HEK293 (cell line): ENCODE results near the gene CDH2.

Experiments used
- AEBP2 ChIP-seq: fragments of 450-650 bp; formaldehyde crosslinking; IDR thresholded peaks from 2 replicates; pipeline ENCODE4 v1.5.1; 2016; ENCODE audit warnings: missing biosample characterization, missing genetic modification characterization, borderline replicate concordance
- EGR2 ChIP-seq: fragments of 450-650 bp; formaldehyde crosslinking; IDR thresholded peaks from 2 replicates; pipeline ENCODE4 v1.5.1; 2016; ENCODE audit warnings: low read depth, missing biosample characterization, missing genetic modification characterization
- GLIS1 ChIP-seq: fragments of 450-650 bp; formaldehyde crosslinking; IDR thresholded peaks from 2 replicates; pipeline ENCODE4 v1.5.1; 2016; ENCODE audit warnings: missing biosample characterization, missing genetic modification characterization
- HOXA7 ChIP-seq: sonication (generic); formaldehyde crosslinking; IDR thresholded peaks from 2 replicates; pipeline ENCODE4 v1.8.1; 2022; ENCODE audit warnings: missing genetic modification reagents, borderline replicate concordance
- MEIS1 ChIP-seq: sonication (generic); formaldehyde crosslinking; IDR thresholded peaks from 2 replicates; pipeline ENCODE4 v1.8.1; 2022; ENCODE audit warnings: missing genetic modification reagents, mild to moderate bottlenecking, borderline replicate concordance
- PATZ1 ChIP-seq: fragments of 450-650 bp; formaldehyde crosslinking; IDR thresholded peaks from 2 replicates; pipeline ENCODE4 v1.5.1; 2016; ENCODE audit warnings: missing biosample characterization, missing genetic modification characterization
- PBX3 ChIP-seq: sonication (generic); formaldehyde crosslinking; IDR thresholded peaks from 2 replicates; pipeline ENCODE4 v1.8.1; 2022; ENCODE audit warnings: mild to moderate bottlenecking, moderate library complexity, missing genetic modification reagents
- SETDB1 ChIP-seq: IDR thresholded peaks from one replicate; pipeline ENCODE4 v1.6.1; 2017; ENCODE audit warnings: mild to moderate bottlenecking, low read length, moderate library complexity, mixed read lengths; ENCODE audit not compliant: insufficient read length
- TRIM28 ChIP-seq: IDR thresholded peaks from 2 replicates; pipeline ENCODE4 v1.6.1; 2011; ENCODE audit warnings: low read length, control low read depth, borderline replicate concordance
- ZBTB20 ChIP-seq: fragments of 450-650 bp; formaldehyde crosslinking; IDR thresholded peaks from 2 replicates; pipeline ENCODE4 v1.5.1; 2016; ENCODE audit warnings: missing biosample characterization, missing genetic modification characterization
- ZBTB21 ChIP-seq: fragments of 450-650 bp; formaldehyde crosslinking; IDR thresholded peaks from 2 replicates; pipeline ENCODE4 v1.5.1; 2017; ENCODE audit warnings: missing biosample characterization, missing genetic modification characterization
- ZNF121 ChIP-seq: fragments of 450-650 bp; formaldehyde crosslinking; IDR thresholded peaks from 2 replicates; pipeline ENCODE4 v1.5.1; 2016; ENCODE audit warnings: missing biosample characterization, missing genetic modification characterization
- ZNF214 ChIP-seq: fragments of 450-650 bp; formaldehyde crosslinking; IDR thresholded peaks from 2 replicates; pipeline ENCODE4 v1.5.1; 2017; ENCODE audit warnings: missing biosample characterization, mild to moderate bottlenecking, missing genetic modification characterization, borderline replicate concordance
- ZNF266 ChIP-seq: fragments of 450-650 bp; formaldehyde crosslinking; IDR thresholded peaks from 2 replicates; pipeline ENCODE4 v1.5.1; 2016; ENCODE audit warnings: missing biosample characterization, missing genetic modification characterization, low read depth
- ZNF280C ChIP-seq: fragments of 450-650 bp; formaldehyde crosslinking; IDR thresholded peaks from 2 replicates; pipeline ENCODE4 v1.5.1; 2016; ENCODE audit warnings: missing biosample characterization, missing genetic modification characterization
- ZNF366 ChIP-seq: fragments of 450-650 bp; formaldehyde crosslinking; conservative IDR thresholded peaks from 2 replicates; pipeline ENCODE4 v1.5.1; 2016; ENCODE audit warnings: missing biosample characterization, missing genetic modification characterization
- ZNF391 ChIP-seq: fragments of 450-650 bp; formaldehyde crosslinking; IDR thresholded peaks from 2 replicates; pipeline ENCODE4 v1.5.1; 2016; ENCODE audit warnings: low read depth, missing biosample characterization, missing genetic modification characterization, borderline replicate concordance
- ZNF544 ChIP-seq: fragments of 450-650 bp; formaldehyde crosslinking; IDR thresholded peaks from 2 replicates; pipeline ENCODE4 v1.5.0; 2017; ENCODE audit warnings: missing biosample characterization, missing genetic modification characterization
- ZNF701 ChIP-seq: fragments of 450-650 bp; formaldehyde crosslinking; IDR thresholded peaks from 2 replicates; pipeline ENCODE4 v1.5.1; 2016; ENCODE audit warnings: missing biosample characterization, missing genetic modification characterization
- ZNF776 ChIP-seq: fragments of 450-650 bp; formaldehyde crosslinking; IDR thresholded peaks from 2 replicates; pipeline ENCODE4 v1.5.0; 2017; ENCODE audit warnings: missing biosample characterization, missing genetic modification characterization, borderline replicate concordance
- TF ChIP-seq, protein P1 (sequence below): fragments of 450-650 bp; formaldehyde crosslinking; IDR thresholded peaks from 2 replicates; pipeline ENCODE4 v1.5.1; 2016; ENCODE audit warnings: missing biosample characterization, missing genetic modification characterization
- TF ChIP-seq, protein P2 (sequence below): fragments of 450-650 bp; formaldehyde crosslinking; IDR thresholded peaks from 2 replicates; pipeline ENCODE4 v1.5.1; 2016; ENCODE audit warnings: missing biosample characterization, missing genetic modification characterization
- TF ChIP-seq, protein P3 (sequence below): fragments of 450-650 bp; formaldehyde crosslinking; IDR thresholded peaks from 2 replicates; pipeline ENCODE4 v1.5.1; 2016; ENCODE audit warnings: missing biosample characterization, missing genetic modification characterization, low read depth
- TF ChIP-seq, protein P4 (sequence below): fragments of 450-650 bp; formaldehyde crosslinking; IDR thresholded peaks from 2 replicates; pipeline ENCODE4 v1.5.1; 2016; ENCODE audit warnings: missing biosample characterization, missing genetic modification characterization

Gene CDH2

DNA sequence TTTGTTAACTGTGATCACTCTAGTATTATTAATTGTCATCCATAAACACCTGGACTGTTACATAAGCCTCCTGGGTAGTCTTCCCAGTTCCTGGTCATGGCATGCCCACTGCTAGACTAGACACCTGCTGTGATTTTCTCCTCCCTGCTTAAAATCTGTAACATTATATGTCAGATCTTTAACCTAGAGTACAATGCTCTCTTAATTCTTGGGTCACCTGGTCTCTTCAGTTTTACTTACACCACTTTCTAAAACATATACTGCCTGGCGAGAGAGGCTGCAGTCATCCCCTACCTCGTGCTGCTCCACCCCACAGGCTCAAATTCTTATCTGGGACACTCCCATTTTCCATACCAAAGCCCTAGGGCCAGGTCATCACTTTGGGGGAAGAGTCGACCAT lies 161.3 kb downstream of the CDH2 start (continued):
- no peak for TF ChIP-seq PATZ1 (tag by site-specific recombination)
- TF ChIP-seq ZBTB21 (tag by site-specific recombination), result no peak
- TF ChIP-seq ZNF701 (tag by site-specific recombination), result no peak
- TF ChIP-seq ZNF121 (tag by site-specific recombination), result no peak
- TF ChIP-seq, protein P1, sequence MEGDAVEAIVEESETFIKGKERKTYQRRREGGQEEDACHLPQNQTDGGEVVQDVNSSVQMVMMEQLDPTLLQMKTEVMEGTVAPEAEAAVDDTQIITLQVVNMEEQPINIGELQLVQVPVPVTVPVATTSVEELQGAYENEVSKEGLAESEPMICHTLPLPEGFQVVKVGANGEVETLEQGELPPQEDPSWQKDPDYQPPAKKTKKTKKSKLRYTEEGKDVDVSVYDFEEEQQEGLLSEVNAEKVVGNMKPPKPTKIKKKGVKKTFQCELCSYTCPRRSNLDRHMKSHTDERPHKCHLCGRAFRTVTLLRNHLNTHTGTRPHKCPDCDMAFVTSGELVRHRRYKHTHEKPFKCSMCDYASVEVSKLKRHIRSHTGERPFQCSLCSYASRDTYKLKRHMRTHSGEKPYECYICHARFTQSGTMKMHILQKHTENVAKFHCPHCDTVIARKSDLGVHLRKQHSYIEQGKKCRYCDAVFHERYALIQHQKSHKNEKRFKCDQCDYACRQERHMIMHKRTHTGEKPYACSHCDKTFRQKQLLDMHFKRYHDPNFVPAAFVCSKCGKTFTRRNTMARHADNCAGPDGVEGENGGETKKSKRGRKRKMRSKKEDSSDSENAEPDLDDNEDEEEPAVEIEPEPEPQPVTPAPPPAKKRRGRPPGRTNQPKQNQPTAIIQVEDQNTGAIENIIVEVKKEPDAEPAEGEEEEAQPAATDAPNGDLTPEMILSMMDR (tag by site-specific recombination), result no peak
- TF ChIP-seq ZNF366 (tag by site-specific recombination), result no peak
- TF ChIP-seq, protein P2, sequence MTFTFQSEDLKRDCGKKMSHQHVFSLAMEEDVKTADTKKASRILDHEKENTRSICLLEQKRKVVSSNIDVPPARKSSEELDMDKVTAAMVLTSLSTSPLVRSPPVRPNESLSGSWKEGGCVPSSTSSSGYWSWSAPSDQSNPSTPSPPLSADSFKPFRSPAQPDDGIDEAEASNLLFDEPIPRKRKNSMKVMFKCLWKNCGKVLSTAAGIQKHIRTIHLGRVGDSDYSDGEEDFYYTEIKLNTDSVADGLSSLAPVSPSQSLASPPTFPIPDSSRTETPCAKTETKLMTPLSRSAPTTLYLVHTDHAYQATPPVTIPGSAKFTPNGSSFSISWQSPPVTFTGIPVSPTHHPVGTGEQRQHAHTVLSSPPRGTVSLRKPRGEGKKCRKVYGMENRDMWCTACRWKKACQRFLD (tag by site-specific recombination), result no peak
- TF ChIP-seq AEBP2 (tag by site-specific recombination), result no peak
- TF ChIP-seq PBX3 (CRISPR knock-in tag), result no peak
- no peak for TF ChIP-seq ZNF280C
- no peak for TF ChIP-seq ZNF776 (tag by site-specific recombination)
- no peak for TF ChIP-seq ZNF214 (tag by site-specific recombination)
- TF ChIP-seq, protein P3, sequence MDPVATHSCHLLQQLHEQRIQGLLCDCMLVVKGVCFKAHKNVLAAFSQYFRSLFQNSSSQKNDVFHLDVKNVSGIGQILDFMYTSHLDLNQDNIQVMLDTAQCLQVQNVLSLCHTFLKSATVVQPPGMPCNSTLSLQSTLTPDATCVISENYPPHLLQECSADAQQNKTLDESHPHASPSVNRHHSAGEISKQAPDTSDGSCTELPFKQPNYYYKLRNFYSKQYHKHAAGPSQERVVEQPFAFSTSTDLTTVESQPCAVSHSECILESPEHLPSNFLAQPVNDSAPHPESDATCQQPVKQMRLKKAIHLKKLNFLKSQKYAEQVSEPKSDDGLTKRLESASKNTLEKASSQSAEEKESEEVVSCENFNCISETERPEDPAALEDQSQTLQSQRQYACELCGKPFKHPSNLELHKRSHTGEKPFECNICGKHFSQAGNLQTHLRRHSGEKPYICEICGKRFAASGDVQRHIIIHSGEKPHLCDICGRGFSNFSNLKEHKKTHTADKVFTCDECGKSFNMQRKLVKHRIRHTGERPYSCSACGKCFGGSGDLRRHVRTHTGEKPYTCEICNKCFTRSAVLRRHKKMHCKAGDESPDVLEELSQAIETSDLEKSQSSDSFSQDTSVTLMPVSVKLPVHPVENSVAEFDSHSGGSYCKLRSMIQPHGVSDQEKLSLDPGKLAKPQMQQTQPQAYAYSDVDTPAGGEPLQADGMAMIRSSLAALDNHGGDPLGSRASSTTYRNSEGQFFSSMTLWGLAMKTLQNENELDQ, result no peak
- no peak for TF ChIP-seq ZNF391 (tag by site-specific recombination)
- TF ChIP-seq SETDB1, result no peak
- TF ChIP-seq, protein P4, sequence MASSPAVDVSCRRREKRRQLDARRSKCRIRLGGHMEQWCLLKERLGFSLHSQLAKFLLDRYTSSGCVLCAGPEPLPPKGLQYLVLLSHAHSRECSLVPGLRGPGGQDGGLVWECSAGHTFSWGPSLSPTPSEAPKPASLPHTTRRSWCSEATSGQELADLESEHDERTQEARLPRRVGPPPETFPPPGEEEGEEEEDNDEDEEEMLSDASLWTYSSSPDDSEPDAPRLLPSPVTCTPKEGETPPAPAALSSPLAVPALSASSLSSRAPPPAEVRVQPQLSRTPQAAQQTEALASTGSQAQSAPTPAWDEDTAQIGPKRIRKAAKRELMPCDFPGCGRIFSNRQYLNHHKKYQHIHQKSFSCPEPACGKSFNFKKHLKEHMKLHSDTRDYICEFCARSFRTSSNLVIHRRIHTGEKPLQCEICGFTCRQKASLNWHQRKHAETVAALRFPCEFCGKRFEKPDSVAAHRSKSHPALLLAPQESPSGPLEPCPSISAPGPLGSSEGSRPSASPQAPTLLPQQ (tag by site-specific recombination), result no peak
- no peak for TF ChIP-seq TRIM28
- no peak for TF ChIP-seq ZNF544 (tag by site-specific recombination)
- TF ChIP-seq ZBTB20 (tag by site-specific recombination), result no peak
- TF ChIP-seq ZNF266, result no peak
- peak; percentile 54 for TF ChIP-seq GLIS1 (tag by site-specific recombination)
- no peak for TF ChIP-seq MEIS1 (CRISPR knock-in tag)
- no peak for TF ChIP-seq EGR2 (tag by site-specific recombination)
- no peak for TF ChIP-seq HOXA7 (CRISPR knock-in tag)
